Prostate gland (tissue), 2 donors: ENCODE measurements around the gene PTTG1.

Experiments used
- CTCF ChIP-seq, 4 experiments: fragments of 200-600 bp in 2 of 4; fragments of 450-650 bp in 2 of 4; sonication (generic) in 2 of 4; IDR thresholded peaks; 1 replicate in 3 of 4; 2 replicates in 1 of 4; pipeline ENCODE4 v1.5.1; 2016 to 2019; ENCODE audit warnings: antibody characterized with exemption in 4 of 4, mild to moderate bottlenecking in 2 of 4, moderate library complexity in 2 of 4
- POLR2A ChIP-seq: fragments of 450-650 bp; IDR thresholded peaks from one replicate; pipeline ENCODE4 v1.6.1; 2016; ENCODE audit warnings: antibody characterized with exemption, mild to moderate bottlenecking
- POLR2AphosphoS5 ChIP-seq: sonication (generic); formaldehyde crosslinking; IDR thresholded peaks from one replicate; pipeline ENCODE4 v1.6.1; 2017; ENCODE audit warnings: antibody characterized with exemption

GRCh38 chr5:160375166-160375565, 46.5 kb upstream of the PTTG1 start:
- TF ChIP-seq POLR2A (no peak), CTCF (IDR thresholded peaks at IDR 0.05) (no peak), POLR2AphosphoS5 (no peak)
